Peyer's patch (tissue), 4 donors: ENCODE data around the gene P2RX6. TPM values are rescaled to one million over a fixed set of nuclear protein-coding genes. Genes with fewer than 3 reads are reported as not detected.
"Not testable (repeated sequence)": the region's sequence is repeated elsewhere in the genome, so short reads cannot be mapped to it uniquely, and the experiment has no call there.

Experiments used
- DNase-seq, 3 donors: peaks; one replicate each; pipeline ENCODE4 v3.0.0-alpha.2; 2017 to 2019
- H3K27ac ChIP-seq, 4 donors: fragments of 200-600 bp; sonication (generic); one replicate each; pipeline ENCODE4 v1.5.1; 2016 to 2019
- H3K27me3 ChIP-seq, 2 donors: fragments of 200-600 bp; sonication (generic); one replicate each; pipeline ENCODE4 v1.5.1; 2019
- H3K36me3 ChIP-seq, 3 donors: fragments of 200-600 bp; sonication (generic); one replicate each; pipeline ENCODE4 v1.5.1; 2016 to 2019
- H3K4me1 ChIP-seq, 4 donors: fragments of 200-600 bp; sonication (generic); one replicate each; pipeline ENCODE4 v1.5.1; 2016 to 2019
- H3K4me3 ChIP-seq, 4 donors: fragments of 200-600 bp; sonication (generic); 1 replicate in 3 of 4; 2 replicates in 1 of 4; pipeline ENCODE4 v1.5.1; 2016 to 2019; ENCODE audit warnings: mild to moderate bottlenecking in 1 of 4
- H3K9me3 ChIP-seq, 4 donors: fragments of 200-600 bp; sonication (generic); one replicate each; pipeline ENCODE4 v1.5.1; 2016 to 2019; ENCODE audit warnings: mild to moderate bottlenecking in 1 of 4
- POLR2A ChIP-seq, 2 donors: fragments of 450-650 bp; IDR thresholded peaks; one replicate each; pipeline ENCODE4 v1.5.1; 2017; ENCODE audit warnings: antibody characterized with exemption in 2 of 2, mild to moderate bottlenecking in 2 of 2, moderate library complexity in 2 of 2
- total RNA-seq, 4 donors: library from RNA; depleted of rRNA; stranded (reverse); fragments of >200 nt; gene quantifications; one replicate each; pipeline ENCODE4 v1.1.0, GENCODE V29; 2016
- TF ChIP-seq, protein P1 (sequence below), 6 experiments: fragments of 450-650 bp in 4 of 6; fragments of 200-600 bp in 2 of 6; sonication (generic) in 1 of 6; IDR thresholded peaks; one replicate each; pipeline ENCODE4 v1.5.1; 2017 to 2019; ENCODE audit warnings: antibody characterized with exemption in 6 of 6, mild to moderate bottlenecking in 3 of 6, moderate library complexity in 1 of 6

P2RX6 gene
- total RNA-seq, 4 donors from 2014 or later = 1.7 to 2.0 TPM; not detected in 2

- no peaks in the 10 kb centered on the region for H3K27me3 ChIP-seq
- no peaks in the 10 kb centered on the region for H3K9me3 ChIP-seq
- H3K27ac ChIP-seq = no peak overlapping the region
- no peaks in the 10 kb centered on the region for H3K36me3 ChIP-seq
- TF ChIP-seq, protein P1, sequence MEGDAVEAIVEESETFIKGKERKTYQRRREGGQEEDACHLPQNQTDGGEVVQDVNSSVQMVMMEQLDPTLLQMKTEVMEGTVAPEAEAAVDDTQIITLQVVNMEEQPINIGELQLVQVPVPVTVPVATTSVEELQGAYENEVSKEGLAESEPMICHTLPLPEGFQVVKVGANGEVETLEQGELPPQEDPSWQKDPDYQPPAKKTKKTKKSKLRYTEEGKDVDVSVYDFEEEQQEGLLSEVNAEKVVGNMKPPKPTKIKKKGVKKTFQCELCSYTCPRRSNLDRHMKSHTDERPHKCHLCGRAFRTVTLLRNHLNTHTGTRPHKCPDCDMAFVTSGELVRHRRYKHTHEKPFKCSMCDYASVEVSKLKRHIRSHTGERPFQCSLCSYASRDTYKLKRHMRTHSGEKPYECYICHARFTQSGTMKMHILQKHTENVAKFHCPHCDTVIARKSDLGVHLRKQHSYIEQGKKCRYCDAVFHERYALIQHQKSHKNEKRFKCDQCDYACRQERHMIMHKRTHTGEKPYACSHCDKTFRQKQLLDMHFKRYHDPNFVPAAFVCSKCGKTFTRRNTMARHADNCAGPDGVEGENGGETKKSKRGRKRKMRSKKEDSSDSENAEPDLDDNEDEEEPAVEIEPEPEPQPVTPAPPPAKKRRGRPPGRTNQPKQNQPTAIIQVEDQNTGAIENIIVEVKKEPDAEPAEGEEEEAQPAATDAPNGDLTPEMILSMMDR (IDR thresholded peaks at IDR 0.05) = no peak
- no peak for TF ChIP-seq POLR2A (IDR thresholded peaks at IDR 0.05)
- no peaks in the 10 kb centered on the region for H3K4me1 ChIP-seq
- H3K4me3 ChIP-seq = no peak overlapping the region
- no peak for DNase-seq
These were observed 40.5 kb downstream of the P2RX6 start for GRCh38 chr22:21055564-21055834.

- Histone ChIP-seq H3K36me3 (no peaks in the 10 kb centered on the region), H3K4me1 (no peaks in the 10 kb centered on the region), H3K4me3 (no peak overlapping the region), H3K9me3 (no peaks in the 10 kb centered on the region), H3K27me3 (no peaks in the 10 kb centered on the region), H3K27ac (no peak overlapping the region)
- no peak for DNase-seq
- TF ChIP-seq, protein P1 (IDR thresholded peaks at IDR 0.05) = no peak
- no peak for TF ChIP-seq POLR2A (IDR thresholded peaks at IDR 0.05)
These were observed 40.9 kb downstream of the P2RX6 start for GRCh38 chr22:21055880-21056319.

DNA sequence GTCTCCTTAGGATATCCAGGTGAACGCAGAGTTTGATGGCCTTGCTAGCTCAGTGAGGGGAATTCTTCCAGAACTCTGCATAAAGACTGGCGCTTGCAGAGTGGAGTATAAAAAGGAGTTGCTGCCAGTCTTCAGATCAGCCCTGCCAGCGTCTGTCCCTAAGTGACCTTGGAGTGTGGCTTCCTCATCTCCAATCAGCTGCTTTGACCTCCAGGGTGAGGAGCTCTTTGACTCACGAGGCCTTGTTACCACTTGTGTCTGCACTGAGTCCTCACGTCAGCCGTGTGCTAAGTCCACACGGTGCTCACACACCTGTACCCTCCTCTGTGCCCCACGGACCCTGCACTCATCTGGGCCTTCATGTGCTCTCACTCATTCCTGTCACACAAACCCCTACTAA is 45.4 kb downstream of the P2RX6 start:
- H3K27me3 ChIP-seq, H3K9me3 ChIP-seq, H3K36me3 ChIP-seq, H3K4me3 ChIP-seq, DNase-seq, H3K4me1 ChIP-seq, H3K27ac ChIP-seq: not testable (repeated sequence)

GRCh38 chr22:21061660-21062321 is 46.8 kb downstream of the P2RX6 start:
- H3K9me3 ChIP-seq = not testable (repeated sequence)

DNA sequence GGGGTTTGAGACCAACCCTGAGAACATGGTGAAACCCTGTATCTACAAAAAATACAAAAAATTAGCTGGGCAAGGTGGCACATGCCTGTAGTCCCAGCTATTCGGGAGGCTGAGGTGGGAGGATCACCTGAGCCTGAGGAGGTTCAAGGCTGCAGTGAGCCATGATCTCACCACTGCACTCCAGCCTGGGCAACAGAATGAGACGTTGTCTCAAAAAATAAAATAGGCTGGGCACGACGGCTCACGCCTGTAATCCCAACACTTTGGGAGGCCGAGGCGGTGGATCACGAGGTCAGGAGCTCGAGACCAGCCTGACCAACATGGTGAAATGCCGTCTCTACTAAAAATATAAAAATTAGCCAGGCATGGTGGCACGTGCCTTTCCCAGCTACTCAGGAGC is 49.5 kb downstream of the P2RX6 start:
- not testable (repeated sequence) for H3K4me1 ChIP-seq, H3K36me3 ChIP-seq, DNase-seq, H3K4me3 ChIP-seq, H3K27me3 ChIP-seq, H3K9me3 ChIP-seq, H3K27ac ChIP-seq

More at GRCh38 chr22:21061660-21062321, 46.8 kb downstream of the P2RX6 start:
- not testable (repeated sequence) for H3K4me1 ChIP-seq, H3K36me3 ChIP-seq, H3K27ac ChIP-seq, DNase-seq, H3K4me3 ChIP-seq, H3K27me3 ChIP-seq

GRCh38 chr22:21064917-21065864 is 50.2 kb downstream of the P2RX6 start:
- TF ChIP-seq, protein P1 (IDR thresholded peaks at IDR 0.05) = no peak
- no peak for TF ChIP-seq POLR2A (IDR thresholded peaks at IDR 0.05)
- DNase-seq = no peak
- Histone ChIP-seq H3K27ac (no peak overlapping the region), H3K4me3 (no peak overlapping the region), H3K27me3 (no peaks in the 10 kb centered on the region), H3K9me3 (no peaks in the 10 kb centered on the region), H3K4me1 (no peaks in the 10 kb centered on the region), H3K36me3 (no peaks in the 10 kb centered on the region)

- H3K4me1 ChIP-seq = no peaks in the 10 kb centered on the region
- no peak overlapping the region for H3K4me3 ChIP-seq
- no peaks in the 10 kb centered on the region for H3K36me3 ChIP-seq
- H3K27me3 ChIP-seq = no peaks in the 10 kb centered on the region
- peak in 1 of 3 donors; percentile 27 for DNase-seq
- H3K27ac ChIP-seq = no peak overlapping the region
- TF ChIP-seq, protein P1 (IDR thresholded peaks at IDR 0.05) = no peak
- no peak for TF ChIP-seq POLR2A (IDR thresholded peaks at IDR 0.05)
- no peaks in the 10 kb centered on the region for H3K9me3 ChIP-seq
These were observed 52.3 kb downstream of the P2RX6 start for GRCh38 chr22:21067075-21067900.
